HG03066 (cell line): ENCODE results near the gene ATP6V0A4.
"Not testable (repeated sequence)": the region's sequence is repeated elsewhere in the genome, so short reads cannot be mapped to it uniquely, and the experiment has no call there.

Experiments used
- ATAC-seq: cut with Tn5 transposase; IDR thresholded peaks from one replicate; pipeline ENCODE4 v1.9.1; 2021; ENCODE audit warnings: low read depth; ENCODE audit not compliant: unreplicated experiment

The ATP6V0A4 gene

GRCh38 chr7:138710536-138711385 is 87.2 kb downstream of the ATP6V0A4 start:
- ATAC-seq: no peak

- ATAC-seq: no peak
Observed at GRCh38 chr7:138705167-138705566, 92.8 kb downstream of the ATP6V0A4 start.

- ATAC-seq: no peak
Observed at GRCh38 chr7:138701537-138701923, 96.5 kb downstream of the ATP6V0A4 start.

GRCh38 chr7:138700857-138701536 is 97.0 kb downstream of the ATP6V0A4 start, which contains the start of gene SVOPL:
TSS of gene SVOPL (minus strand) at chr7:138701362. CDS start at chr7:138679045, 22,317 bp downstream.
- no peak for ATAC-seq

GRCh38 chr7:138699661-138700060 is 98.3 kb downstream of the ATP6V0A4 start:
- ATAC-seq: no peak

GRCh38 chr7:138698281-138698680 is 99.7 kb downstream of the ATP6V0A4 start:
- ATAC-seq: no peak

- ATAC-seq: no peak
Observed at GRCh38 chr7:138697535-138698182, 100.3 kb downstream of the ATP6V0A4 start.

GRCh38 chr7:138695776-138696175 is 102.2 kb downstream of the ATP6V0A4 start:
- ATAC-seq: not testable (repeated sequence)

GRCh38 chr7:138695106-138695505 is 102.9 kb downstream of the ATP6V0A4 start:
- no peak for ATAC-seq

- ATAC-seq: no peak
Observed at GRCh38 chr7:138691178-138691577, 106.8 kb downstream of the ATP6V0A4 start.

GRCh38 chr7:138690495-138690894 is 107.5 kb downstream of the ATP6V0A4 start:
- no peak for ATAC-seq

GRCh38 chr7:138688037-138688436 is 110.0 kb downstream of the ATP6V0A4 start:
- ATAC-seq: not testable (repeated sequence)

- ATAC-seq: no peak
Observed at GRCh38 chr7:138684340-138684739, 113.7 kb downstream of the ATP6V0A4 start.

- ATAC-seq: no peak
Observed at GRCh38 chr7:138679793-138680192, 118.2 kb downstream of the ATP6V0A4 start.

- ATAC-seq: no peak
Observed at GRCh38 chr7:138670594-138670993, 127.4 kb downstream of the ATP6V0A4 start.

GRCh38 chr7:138669364-138669763 is 128.6 kb downstream of the ATP6V0A4 start:
- ATAC-seq: no peak

- no peak for ATAC-seq
Observed at GRCh38 chr7:138668946-138669345, 129.1 kb downstream of the ATP6V0A4 start.

- ATAC-seq: no peak
Observed at GRCh38 chr7:138668229-138668596, 129.8 kb downstream of the ATP6V0A4 start.

- no peak for ATAC-seq
Observed at GRCh38 chr7:138667535-138668228, 130.3 kb downstream of the ATP6V0A4 start.

GRCh38 chr7:138666385-138666784 is 131.6 kb downstream of the ATP6V0A4 start:
- ATAC-seq: no peak

GRCh38 chr7:138665669-138666140 is 132.3 kb downstream of the ATP6V0A4 start:
- ATAC-seq: no peak
